H1 (cell line): Measurements from ENCODE around the gene WDR89. TPM values are rescaled to one million over a fixed set of nuclear protein-coding genes. Genes with fewer than 3 reads are reported as not detected.
A peak's percentile ranks its signal among the peaks of the same experiment; 100 is the strongest.

ENCODE experiments used
- CTCF ChIA-PET: fragments of 300-600 bp; sonication (Branson Sonifier 250); formaldehyde crosslinking; loops from one replicate; lab custom pipeline; 2021; ENCODE audit not compliant: partially characterized antibody; lab: Charles Lee
- POLR2A ChIA-PET: fragments of 300-600 bp; sonication (Branson Sonifier 250); formaldehyde crosslinking; loops from one replicate; lab custom pipeline; 2021; ENCODE audit warnings: inconsistent platforms; ENCODE audit not compliant: partially characterized antibody; lab: Charles Lee
- DNase-seq, 2 experiments: peaks; one replicate each; pipeline versions ENCODE4 v3.0.0 to v3.0.0-alpha.2; 2010 to 2022; ENCODE audit warnings: low spot score in 2 of 2, low read depth in 1 of 2, mixed read lengths in 1 of 2
- FAIRE-seq: peaks from 2 replicates; lab custom pipeline; 2011; peaks lifted over from hg19 to GRCh38; lab: Jason Lieb, UNC
- H2AFZ ChIP-seq: 2 replicates; pipeline ENCODE4 v1.8.1; 2012; ENCODE audit warnings: low read length, inconsistent platforms
- H2AK5ac ChIP-seq: 2 replicates; pipeline ENCODE4 v1.6.1; 2013; ENCODE audit warnings: low read depth, low read length
- H2BK120ac ChIP-seq: replicated peaks from 2 replicates; pipeline ENCODE3; 2013; ENCODE audit warnings: low read depth, low read length, inconsistent platforms
- H2BK12ac ChIP-seq: 2 replicates; pipeline ENCODE4 v1.6.1; 2013; ENCODE audit warnings: low read depth, low read length
- H2BK15ac ChIP-seq: 2 replicates; pipeline ENCODE4 v1.6.1; 2013; ENCODE audit warnings: low read length
- H2BK20ac ChIP-seq: 2 replicates; pipeline ENCODE4 v1.6.1; 2013; ENCODE audit warnings: low read length
- H2BK5ac ChIP-seq: 2 replicates; pipeline ENCODE4 v1.6.1; 2013; ENCODE audit warnings: low read depth, low read length
- H3K14ac ChIP-seq: 2 replicates; pipeline ENCODE4 v1.6.1; 2013; ENCODE audit warnings: inconsistent platforms; ENCODE audit not compliant: insufficient read length
- H3K18ac ChIP-seq: 2 replicates; pipeline ENCODE4 v1.6.1; 2013; ENCODE audit warnings: low read length; ENCODE audit errors: extremely low read depth
- H3K23ac ChIP-seq: 2 replicates; pipeline ENCODE4 v1.6.1; 2013; ENCODE audit warnings: inconsistent platforms; ENCODE audit not compliant: insufficient read length
- H3K23me2 ChIP-seq: 2 replicates; pipeline ENCODE4 v1.6.1; 2013; ENCODE audit warnings: low read depth, low read length
- H3K27ac ChIP-seq: 2 replicates; pipeline ENCODE4 v1.6.1; 2011; ENCODE audit warnings: low read depth, low read length, inconsistent platforms
- H3K27me3 ChIP-seq, 4 experiments: replicated peaks in 1 of 4; 1 replicate in 1 of 4; 2 replicates in 3 of 4; pipeline versions ENCODE4 v1.6.1 to v1.8.1; 2011 to 2013; ENCODE audit warnings: low read length in 3 of 4, mild to moderate bottlenecking in 3 of 4, inconsistent platforms in 2 of 4, mixed read lengths in 2 of 4, moderate library complexity in 1 of 4; ENCODE audit not compliant: control insufficient read depth in 3 of 4, insufficient read depth in 3 of 4; ENCODE audit errors: extremely low read depth in 1 of 4
- H3K36me3 ChIP-seq, 4 experiments: 2 replicates each; pipeline versions ENCODE4 v1.6.1 to v1.8.1; 2011 to 2013; ENCODE audit warnings: mild to moderate bottlenecking in 4 of 4, low read length in 3 of 4, moderate library complexity in 2 of 4, control low read depth in 1 of 4, inconsistent platforms in 1 of 4; ENCODE audit not compliant: insufficient read depth in 4 of 4, control insufficient read depth in 2 of 4
- H3K4ac ChIP-seq: replicated peaks from 2 replicates; pipeline ENCODE3; 2013; ENCODE audit warnings: low read length, low read depth, mixed read lengths, inconsistent platforms; ENCODE audit not compliant: insufficient read length
- H3K4me1 ChIP-seq, 4 experiments: replicated peaks in 1 of 4; 1 replicate in 1 of 4; 2 replicates in 3 of 4; pipeline versions ENCODE4 v1.6.1 to v1.8.1; 2011 to 2013; ENCODE audit warnings: low read length in 3 of 4, inconsistent platforms in 2 of 4, mixed read lengths in 1 of 4; ENCODE audit not compliant: insufficient read depth in 4 of 4, control insufficient read depth in 3 of 4
- H3K4me2 ChIP-seq, 2 experiments: 2 replicates each; pipeline versions ENCODE4 v1.6.1 to v1.8.1; 2011 to 2013; ENCODE audit warnings: low read depth in 2 of 2, low read length in 2 of 2, control low read depth in 1 of 2, inconsistent platforms in 1 of 2, mild to moderate bottlenecking in 1 of 2; ENCODE audit not compliant: insufficient read depth in 1 of 2
- H3K4me3 ChIP-seq, 4 experiments: fragments of 200-600, 300-600 bp in 1 of 4; sonication (generic), shearing (Covaris generic), sonication (Bioruptor Twin) in 1 of 4; 2 replicates each; pipeline versions ENCODE4 v1.5.1 to v1.8.1; 2011 to 2016; ENCODE audit warnings: low read length in 4 of 4, low read depth in 3 of 4, control low read depth in 2 of 4, inconsistent platforms in 2 of 4, mild to moderate bottlenecking in 2 of 4, mixed read lengths in 1 of 4, moderate library complexity in 1 of 4; ENCODE audit not compliant: insufficient read depth in 2 of 4; ENCODE audit errors: extremely low read depth in 1 of 4
- H3K56ac ChIP-seq: replicated peaks from 2 replicates; pipeline ENCODE3; 2013; ENCODE audit warnings: low read depth, mild to moderate bottlenecking, mixed read lengths, low read length, inconsistent platforms; ENCODE audit not compliant: insufficient read length
- H3K79me1 ChIP-seq: 2 replicates; pipeline ENCODE4 v1.6.1; 2013; ENCODE audit warnings: low read depth, low read length, control low read depth
- H3K79me2 ChIP-seq, 2 experiments: 2 replicates each; pipeline versions ENCODE4 v1.6.1 to v1.8.1; 2012 to 2013; ENCODE audit warnings: low read length in 2 of 2, mild to moderate bottlenecking in 2 of 2, inconsistent platforms in 1 of 2; ENCODE audit not compliant: insufficient read depth in 2 of 2, control insufficient read depth in 1 of 2
- H3K9ac ChIP-seq, 4 experiments: replicated peaks in 1 of 4; 1 replicate in 1 of 4; 2 replicates in 3 of 4; pipeline versions ENCODE4 v1.6.1 to v1.8.1; 2011 to 2013; ENCODE audit warnings: low read depth in 3 of 4, low read length in 3 of 4, control low read depth in 2 of 4, mild to moderate bottlenecking in 2 of 4, moderate library complexity in 2 of 4, inconsistent platforms in 1 of 4; ENCODE audit errors: extremely low read depth in 1 of 4
- H3K9me3 ChIP-seq, 2 experiments: 2 replicates each; pipeline versions ENCODE4 v1.6.1 to v1.8.1; 2012 to 2013; ENCODE audit warnings: mild to moderate bottlenecking in 2 of 2, moderate library complexity in 2 of 2, control low read depth in 1 of 2, inconsistent platforms in 1 of 2, low read depth in 1 of 2, low read length in 1 of 2, mixed read lengths in 1 of 2; ENCODE audit not compliant: insufficient read depth in 2 of 2
- H4K20me1 ChIP-seq, 2 experiments: replicated peaks in 1 of 2; 2 replicates each; pipeline versions ENCODE3 to v1.8.1; 2011 to 2013; ENCODE audit warnings: inconsistent platforms in 2 of 2, low read length in 2 of 2, mild to moderate bottlenecking in 1 of 2; ENCODE audit not compliant: insufficient read depth in 2 of 2, control insufficient read depth in 1 of 2
- H4K5ac ChIP-seq: 2 replicates; pipeline ENCODE4 v1.6.1; 2013; ENCODE audit warnings: low read length, low read depth, mixed read lengths, inconsistent platforms; ENCODE audit not compliant: insufficient read length
- H4K8ac ChIP-seq: 2 replicates; pipeline ENCODE4 v1.8.0; 2013; ENCODE audit warnings: mild to moderate bottlenecking, moderate library complexity, low read length, inconsistent platforms; ENCODE audit not compliant: insufficient read depth; ENCODE audit errors: extremely low read depth
- H4K91ac ChIP-seq: replicated peaks from 2 replicates; pipeline ENCODE3; 2013; ENCODE audit warnings: low read length, mixed read lengths, inconsistent platforms; ENCODE audit not compliant: insufficient read length
- CBX5 ChIP-seq: fragments of 300-800, 300-1000 bp; sonication (generic); IDR thresholded peaks from 2 replicates; pipeline ENCODE4 v1.7.1; 2016; ENCODE audit warnings: antibody characterized with exemption, low read length, low read depth
- CEBPB ChIP-seq: IDR thresholded peaks from 2 replicates; pipeline ENCODE4 v1.6.1; 2012; ENCODE audit warnings: low read depth, low read length
- WGBS, 2 experiments: shearing (Covaris generic) in 1 of 2; methylation state at CpG; one replicate each; pipeline versions ENCODE4 v1.1.6 to v1.1.7; 2013 to 2015; ENCODE audit warnings: low lambda C conversion rate in 2 of 2, mixed read lengths in 2 of 2, inconsistent platforms in 1 of 2, low coverage in 1 of 2, missing lambda C conversion rate in 1 of 2; ENCODE audit not compliant: insufficient replicate concordance in 2 of 2, insufficient coverage in 1 of 2, insufficient read length in 1 of 2; ENCODE audit errors: extremely low coverage in 1 of 2, missing lambda C conversion rate in 1 of 2; 5-methylcytosine and 5-hydroxymethylcytosine counted together
- polyA plus RNA-seq, 7 experiments: library from polyadenylated mRNA; depleted of rRNA in 3 of 7; stranded (reverse) in 5 of 7; unstranded in 2 of 7; fragments of >200 nt in 5 of 7; fragments of 200-250 nt in 2 of 7; gene quantifications; 1 replicate in 5 of 7; 2 replicates in 1 of 7; 4 replicates in 1 of 7; pipeline versions ENCODE4 v1.2.1 to v1.2.3, GENCODE V29; 2011 to 2013; ENCODE audit warnings: missing spikeins in 2 of 7, mixed read lengths in 2 of 7
- total RNA-seq: library from RNA; stranded (reverse); fragmentation: NEBNext Ultra II Directional; extraction: Animal tissue kit (Norgen Biotek cat#: 25700); gene quantifications from 2 replicates; pipeline ENCODE4 v1.2.1, GENCODE V29; 2021

WDR89 gene
- total and polyA plus RNA-seq, 2 of the 8 experiments (the other 6 are each of a cell fraction or from before 2014, with no cell fraction given): 8.3 to 32.9 TPM

- ChIA-PET POLR2A (interaction anchor here (0.6 kb wide), 1 partner anchor 80 kb away, joined by 3 read pairs; the partner anchor contains the start of gene PPP2R5E), CTCF (interaction anchor here (0.7 to 2.0 kb wide), 2 partner anchors 9 to 99 kb away, joined by 3 to 5 read pairs; no protein-coding TSS in a partner anchor)
- no peak for DNase-seq
These were observed 17.5 kb downstream of the WDR89 start for GRCh38 chr14:63624203-63624602.

More at GRCh38 chr14:63624203-63624602, 17.5 kb downstream of the WDR89 start:
- no peak overlapping the region for H3K9ac ChIP-seq
- peaks cover 2% of the 10 kb centered on the region; the same call in 1 of the 2 replicates for H3K79me1 ChIP-seq
- 86% methylated on average over 4 of the region's 4 CpGs; no CpG with 5 or more reads in 1 of the 2 experiments for WGBS, 2 experiments
- H3K79me2 ChIP-seq: peaks cover 0 to 38% of the 10 kb centered on the region in 2 experiments; a peak in 2 of 4 replicates
- H3K4ac ChIP-seq: no peak overlapping the region
- no peaks in the 10 kb centered on the region for H3K4me1 ChIP-seq
- no peak overlapping the region for H4K91ac ChIP-seq
- no peak overlapping the region for H2BK15ac ChIP-seq
- H2BK120ac ChIP-seq: no peak overlapping the region
- no peak overlapping the region for H3K4me3 ChIP-seq
- peaks cover 0 to 15% (median 2%) of the 10 kb centered on the region in 4 experiments; a peak in 4 of 8 replicates for H3K36me3 ChIP-seq
- H3K14ac ChIP-seq: no peak overlapping the region
- H4K20me1 ChIP-seq: peaks cover 2 to 5% of the 10 kb centered on the region in 2 experiments
- no peaks in the 10 kb centered on the region for H3K9me3 ChIP-seq
- no peak overlapping the region for H2BK20ac ChIP-seq
- H3K56ac ChIP-seq: no peak overlapping the region
- no peak overlapping the region for H4K5ac ChIP-seq
- no peak overlapping the region for H3K23ac ChIP-seq
- H3K4me2 ChIP-seq: no peak overlapping the region
- no peak overlapping the region for H2BK12ac ChIP-seq
- no peak overlapping the region for H3K18ac ChIP-seq
- H2AK5ac ChIP-seq: no peak overlapping the region
- no peaks in the 10 kb centered on the region for H3K23me2 ChIP-seq
- H4K8ac ChIP-seq: no peak overlapping the region
- no peaks in the 10 kb centered on the region for H3K27me3 ChIP-seq
- no peak overlapping the region for H2AFZ ChIP-seq
- H2BK5ac ChIP-seq: no peak overlapping the region
- FAIRE-seq: no peak
- TF ChIP-seq CEBPB (peak; percentile 30; the same call in 1 of the 2 replicates), CBX5 (no peak)
- H3K27ac ChIP-seq: no peak overlapping the region
